ENCODE data around the gene PCK1. TPM values are rescaled to one million over a fixed set of nuclear protein-coding genes. Genes with fewer than 3 reads are reported as not detected.

Gene PCK1
- total RNA-seq, 4 donors from 2014 or later = 0.10 to 3.2 (median 1.7) TPM

- peaks cover 0 to 8% (median 0%) of the 10 kb centered on the region in 3 donors for H3K27me3 ChIP-seq
- no peak for DNase-seq
- H3K9me3 ChIP-seq = no peaks in the 10 kb centered on the region
- H3K27ac ChIP-seq = no peak overlapping the region
- intact Hi-C loops (cut with DNase I; ENCODE audit: low total_unique reads) = loop anchor here (5.0 kb wide), 1 partner anchor 1184 kb away; no protein-coding TSS in a partner anchor
- in situ Hi-C loops (cut with MboI; ENCODE audit: low sequenced_read_pairs in 4 of 4) = loop anchor here in 1 of 4 donors (10.0 kb wide), 1 partner anchor 606 kb away; no protein-coding TSS in a partner anchor
- H3K4me3 ChIP-seq = no peak overlapping the region
- H3K36me3 ChIP-seq = no peaks in the 10 kb centered on the region
- no peak for TF ChIP-seq CTCF (IDR thresholded peaks at IDR 0.05 in 4 of 5, conservative IDR thresholded peaks at IDR 0.05 in 1 of 5)
- no peak for TF ChIP-seq POLR2A (IDR thresholded peaks at IDR 0.05)
- ATAC-seq = no peak
- no peaks in the 10 kb centered on the region for H3K4me1 ChIP-seq
Observed at GRCh38 chr20:57608516-57608915, 47.6 kb downstream of the PCK1 start.

GRCh38 chr20:57609086-57609841 lies 48.4 kb downstream of the PCK1 start:
- Histone ChIP-seq H3K9me3 (no peaks in the 10 kb centered on the region), H3K27me3 (peaks cover 0 to 8% (median 0%) of the 10 kb centered on the region in 3 donors), H3K27ac (no peak overlapping the region), H3K4me1 (no peaks in the 10 kb centered on the region), H3K36me3 (no peaks in the 10 kb centered on the region), H3K4me3 (no peak overlapping the region)
- ATAC-seq = no peak
- intact Hi-C loops (cut with DNase I; ENCODE audit: low total_unique reads) = loop anchor here (5.0 kb wide), 1 partner anchor 1183 kb away; no protein-coding TSS in a partner anchor
- no peak for DNase-seq
- in situ Hi-C loops (cut with MboI; ENCODE audit: low sequenced_read_pairs in 4 of 4) = loop anchor here in 1 of 4 donors (10.0 kb wide), 1 partner anchor 606 kb away; no protein-coding TSS in a partner anchor
- no peak for TF ChIP-seq POLR2A (IDR thresholded peaks at IDR 0.05)
- TF ChIP-seq CTCF (IDR thresholded peaks at IDR 0.05 in 4 of 5, conservative IDR thresholded peaks at IDR 0.05 in 1 of 5) = no peak

GRCh38 chr20:57609842-57610167 lies 48.9 kb downstream of the PCK1 start:
- intact Hi-C loops (cut with DNase I; ENCODE audit: low total_unique reads) = loop anchor here (5.0 kb wide), 1 partner anchor 1182 kb away; no protein-coding TSS in a partner anchor
- no peak for DNase-seq

GRCh38 chr20:57610261-57610952 lies 49.5 kb downstream of the PCK1 start:
- in situ Hi-C loops (cut with MboI; ENCODE audit: low sequenced_read_pairs in 4 of 4) = no loop called here
- intact Hi-C loops (cut with DNase I; ENCODE audit: low total_unique reads) = no loop called here
- H3K4me3 ChIP-seq = no peak overlapping the region
- ATAC-seq (no peak), DNase-seq (no peak)
- H3K9me3 ChIP-seq = no peaks in the 10 kb centered on the region
- no peak for TF ChIP-seq CTCF (IDR thresholded peaks at IDR 0.05 in 4 of 5, conservative IDR thresholded peaks at IDR 0.05 in 1 of 5)
- TF ChIP-seq POLR2A (IDR thresholded peaks at IDR 0.05) = no peak
- no peaks in the 10 kb centered on the region for H3K4me1 ChIP-seq
- H3K27me3 ChIP-seq = peaks cover 0 to 8% (median 0%) of the 10 kb centered on the region in 3 donors
- no peak overlapping the region for H3K27ac ChIP-seq
- H3K36me3 ChIP-seq = no peaks in the 10 kb centered on the region

More at GRCh38 chr20:57609842-57610167, 48.9 kb downstream of the PCK1 start:
- Histone ChIP-seq H3K36me3 (no peaks in the 10 kb centered on the region), H3K27ac (no peak overlapping the region), H3K4me3 (no peak overlapping the region), H3K4me1 (no peaks in the 10 kb centered on the region), H3K9me3 (no peaks in the 10 kb centered on the region), H3K27me3 (peaks cover 0 to 8% (median 0%) of the 10 kb centered on the region in 3 donors)
- in situ Hi-C loops (cut with MboI; ENCODE audit: low sequenced_read_pairs in 4 of 4) = loop anchor here in 1 of 4 donors (10.0 kb wide), 1 partner anchor 605 kb away; no protein-coding TSS in a partner anchor
- no peak for TF ChIP-seq POLR2A (IDR thresholded peaks at IDR 0.05)
- TF ChIP-seq CTCF (IDR thresholded peaks at IDR 0.05 in 4 of 5, conservative IDR thresholded peaks at IDR 0.05 in 1 of 5) = no peak
- ATAC-seq = no peak

Data from gastrocnemius medialis (tissue), 4 donors.